ENCODE data around the gene GRM5.

- TF ChIP-seq CTCF (IDR thresholded peaks at IDR 0.05), result no peak
- TF ChIP-seq EP300 (IDR thresholded peaks at IDR 0.05), result no peak
These were observed 326.3 kb downstream of the GRM5 start for GRCh38 chr11:88739524-88739923.

Measured in tibial nerve (tissue), 4 donors.